Keratinocyte (primary cell): ENCODE measurements around the gene SLC39A1.

Experiments used
- EZH2 ChIP-seq: IDR thresholded peaks from one replicate; pipeline ENCODE4 v1.6.1; 2012; ENCODE audit warnings: inconsistent platforms, mild to moderate bottlenecking, low read length, moderate library complexity
- TF ChIP-seq, protein P1 (sequence below), 3 experiments: IDR thresholded peaks in 1 of 3; conservative IDR thresholded peaks in 1 of 3; optimal IDR thresholded peaks in 1 of 3; 2 replicates in 2 of 3; 3 replicates in 1 of 3; pipeline versions ENCODE3 to v1.5.1; 2011; ENCODE audit warnings: low read length in 3 of 3, mild to moderate bottlenecking in 3 of 3, moderate library complexity in 2 of 3, control low read depth in 1 of 3, inconsistent platforms in 1 of 3; ENCODE audit not compliant: insufficient read depth in 2 of 3; ENCODE audit errors: extremely low read depth in 1 of 3

DNA sequence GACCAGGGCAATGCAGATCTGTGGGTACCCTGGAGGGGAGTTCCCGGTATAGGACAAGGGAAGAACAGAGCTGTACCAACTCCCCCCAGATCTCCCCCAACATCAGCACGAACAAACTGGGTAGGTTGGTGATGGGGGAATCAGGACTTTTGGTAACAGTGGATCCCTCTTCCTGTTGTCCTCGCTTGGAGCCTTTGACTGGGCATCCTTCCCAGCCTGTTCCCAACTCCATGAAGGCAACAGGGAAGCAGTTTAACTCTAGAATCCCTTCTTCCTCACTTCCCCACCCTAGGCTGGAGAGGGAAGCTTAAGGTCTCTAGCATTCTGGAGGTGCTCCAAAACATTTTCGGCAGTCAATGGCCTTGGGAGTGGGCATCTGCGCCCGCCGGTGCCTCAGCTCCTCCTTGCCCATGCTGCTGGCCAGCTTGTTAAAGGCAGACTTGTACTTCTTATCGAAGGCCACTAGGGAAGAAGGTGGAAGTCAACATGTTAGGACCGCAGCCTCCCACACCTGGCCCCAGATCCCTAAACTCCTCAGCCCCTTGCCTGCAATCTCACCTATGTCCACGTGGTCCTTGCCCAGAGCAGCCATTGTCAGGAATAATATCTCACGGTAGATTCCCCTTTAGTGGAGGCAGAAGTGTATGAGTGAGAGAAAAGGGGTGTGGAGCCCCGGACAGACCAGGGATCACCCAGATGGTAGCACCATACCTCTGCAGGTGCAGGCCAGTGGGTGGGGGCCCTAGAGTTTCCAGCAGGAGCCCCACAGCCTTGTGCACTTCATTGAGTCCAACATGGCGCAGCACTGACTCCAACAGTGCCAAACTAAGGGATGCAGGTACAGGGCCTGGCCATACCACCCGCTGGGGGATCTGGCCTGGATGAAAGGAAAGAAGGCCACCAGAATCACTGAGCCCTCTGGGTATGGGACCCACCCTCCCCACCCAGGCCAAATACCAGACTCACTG is 33.1 kb downstream of the SLC39A1 start:
- TF ChIP-seq, protein P1, sequence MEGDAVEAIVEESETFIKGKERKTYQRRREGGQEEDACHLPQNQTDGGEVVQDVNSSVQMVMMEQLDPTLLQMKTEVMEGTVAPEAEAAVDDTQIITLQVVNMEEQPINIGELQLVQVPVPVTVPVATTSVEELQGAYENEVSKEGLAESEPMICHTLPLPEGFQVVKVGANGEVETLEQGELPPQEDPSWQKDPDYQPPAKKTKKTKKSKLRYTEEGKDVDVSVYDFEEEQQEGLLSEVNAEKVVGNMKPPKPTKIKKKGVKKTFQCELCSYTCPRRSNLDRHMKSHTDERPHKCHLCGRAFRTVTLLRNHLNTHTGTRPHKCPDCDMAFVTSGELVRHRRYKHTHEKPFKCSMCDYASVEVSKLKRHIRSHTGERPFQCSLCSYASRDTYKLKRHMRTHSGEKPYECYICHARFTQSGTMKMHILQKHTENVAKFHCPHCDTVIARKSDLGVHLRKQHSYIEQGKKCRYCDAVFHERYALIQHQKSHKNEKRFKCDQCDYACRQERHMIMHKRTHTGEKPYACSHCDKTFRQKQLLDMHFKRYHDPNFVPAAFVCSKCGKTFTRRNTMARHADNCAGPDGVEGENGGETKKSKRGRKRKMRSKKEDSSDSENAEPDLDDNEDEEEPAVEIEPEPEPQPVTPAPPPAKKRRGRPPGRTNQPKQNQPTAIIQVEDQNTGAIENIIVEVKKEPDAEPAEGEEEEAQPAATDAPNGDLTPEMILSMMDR (optimal IDR thresholded peaks at IDR 0.05 in 1 of 3, IDR thresholded peaks at IDR 0.05 in 1 of 3, conservative IDR thresholded peaks at IDR 0.05 in 1 of 3; ENCODE audit: extremely low read depth in 1 of 3, insufficient read depth in 2 of 3, low read length in 3 of 3) = no peak
- no peak for TF ChIP-seq EZH2
